HCT116 (cell line): ENCODE results near the gene SEC61A1. TPM values are rescaled to one million over a fixed set of nuclear protein-coding genes. Genes with fewer than 3 reads are reported as not detected.

Source experiments
- ATAC-seq: fragments of 200-7000 bp; cut with Tn5 transposase; 2 replicates; pipeline ENCODE4 v1.9.1; 2020; ENCODE audit warnings: mild to moderate bottlenecking, moderate library complexity
- BruUV-seq: library from RNA; stranded (reverse); fragments of 400-500 nt; replicated peaks from 2 replicates; lab custom pipeline; 2021; lab: Mats Ljungman, UMichigan
- CTCF ChIA-PET: fragments of 300-600 bp; sonication (Branson Sonifier 250); formaldehyde crosslinking; loops from one replicate; lab custom pipeline; 2021; ENCODE audit warnings: antibody characterized with exemption; lab: Charles Lee
- POLR2A ChIA-PET: fragments of 300-600, 350-600 bp; sonication (Branson Sonifier 250); formaldehyde crosslinking; loops from one replicate; lab custom pipeline; 2021; ENCODE audit warnings: antibody characterized with exemption; lab: Charles Lee
- RAD21 ChIA-PET, 2 experiments: fragments of 300-600 bp; sonication (Branson Sonifier 250); formaldehyde crosslinking; loops; one replicate each; lab custom pipeline; 2023; ENCODE audit warnings: low total read pairs in 2 of 2; ENCODE audit not compliant: uncharacterized antibody in 2 of 2, unreplicated experiment in 2 of 2, low non-redundant PET in 1 of 2; lab: Charles Lee
- DNase-seq: peaks from one replicate; pipeline ENCODE4 v3.0.0-alpha.2; 2010; ENCODE audit warnings: low read depth, low spot score
- H2AFZ ChIP-seq: fragments of 200-600 bp; shearing (Covaris generic), sonication (generic); 2 replicates; pipeline ENCODE4 v1.6.1; 2017; ENCODE audit warnings: low read depth, mixed run types, mixed read lengths, antibody characterized with exemption, low read length; ENCODE audit not compliant: poor library complexity, severe bottlenecking
- H3K27ac ChIP-seq: 2 replicates; pipeline ENCODE4 v1.5.1; 2012; ENCODE audit warnings: low read depth, low read length
- H3K27me3 ChIP-seq: fragments of 200-600 bp; sonication (generic); 2 replicates; pipeline ENCODE4 v1.6.1; 2016; ENCODE audit warnings: mixed run types, low read length, mixed read lengths; ENCODE audit not compliant: insufficient read depth
- H3K36me3 ChIP-seq, 2 experiments: fragments of 200-500 bp in 1 of 2; fragments of 200-600 bp in 1 of 2; sonication (Bioruptor generic) in 1 of 2; sonication (generic) in 1 of 2; 2 replicates each; pipeline versions ENCODE4 v1.5.1 to v1.6.1; 2014 to 2016; ENCODE audit warnings: low read length in 2 of 2, inconsistent platforms in 1 of 2, mixed read lengths in 1 of 2, mixed run types in 1 of 2; ENCODE audit not compliant: insufficient read depth in 2 of 2, control insufficient read depth in 1 of 2
- H3K4me1 ChIP-seq, 2 experiments: fragments of 200-600 bp in 1 of 2; sonication (generic) in 1 of 2; 2 replicates each; pipeline versions ENCODE4 v1.5.1 to v1.6.1; 2012 to 2017; ENCODE audit warnings: low read length in 2 of 2, inconsistent platforms in 1 of 2, mild to moderate bottlenecking in 1 of 2, mixed read lengths in 1 of 2, mixed run types in 1 of 2, moderate library complexity in 1 of 2; ENCODE audit not compliant: insufficient read depth in 2 of 2, control insufficient read depth in 1 of 2
- H3K4me2 ChIP-seq: fragments of 200-600 bp; sonication (generic); 2 replicates; pipeline ENCODE4 v1.6.1; 2017; ENCODE audit warnings: mixed run types, low read length, mixed read lengths
- H3K4me3 ChIP-seq, 2 experiments: fragments of 200-600 bp in 1 of 2; sonication (generic) in 1 of 2; replicated peaks in 1 of 2; 2 replicates each; pipeline ENCODE4 v1.5.1; 2011 to 2016; ENCODE audit warnings: low read length in 2 of 2, control low read depth in 1 of 2, low read depth in 1 of 2, mild to moderate bottlenecking in 1 of 2, mixed read lengths in 1 of 2, mixed run types in 1 of 2
- H3K79me2 ChIP-seq: fragments of 200-600 bp; sonication (generic); 2 replicates; pipeline ENCODE4 v1.6.1; 2017; ENCODE audit warnings: mild to moderate bottlenecking, mixed run types, low read length, moderate library complexity, mixed read lengths; ENCODE audit not compliant: insufficient read depth
- H3K9ac ChIP-seq: fragments of 200-600 bp; sonication (generic); 2 replicates; pipeline ENCODE4 v1.6.1; 2016; ENCODE audit warnings: low read length, mixed read lengths
- H3K9me2 ChIP-seq: fragments of 200-600 bp; sonication (generic), shearing (Covaris generic); 2 replicates; pipeline ENCODE4 v1.6.1; 2017; ENCODE audit warnings: mixed run types, mild to moderate bottlenecking, moderate library complexity; ENCODE audit not compliant: insufficient read depth
- H3K9me3 ChIP-seq, 2 experiments: fragments of 200-500 bp in 1 of 2; fragments of 200-600 bp in 1 of 2; sonication (Bioruptor generic) in 1 of 2; sonication (generic) in 1 of 2; 2 replicates each; pipeline ENCODE4 v1.6.1; 2014 to 2017; ENCODE audit warnings: low read length in 2 of 2, mixed read lengths in 2 of 2, inconsistent platforms in 1 of 2, low read depth in 1 of 2, mild to moderate bottlenecking in 1 of 2, mixed run types in 1 of 2, moderate library complexity in 1 of 2; ENCODE audit not compliant: control insufficient read depth in 1 of 2, insufficient read depth in 1 of 2
- H4K20me1 ChIP-seq: fragments of 200-600 bp; sonication (generic), shearing (Covaris generic); 2 replicates; pipeline ENCODE4 v1.6.1; 2017; ENCODE audit warnings: mixed run types, mild to moderate bottlenecking, moderate library complexity; ENCODE audit not compliant: insufficient read depth
- CBX3 ChIP-seq: IDR thresholded peaks from 2 replicates; pipeline ENCODE4 v1.6.1; 2012; ENCODE audit warnings: low read depth
- CTCF ChIP-seq, 3 experiments: fragments of 200-600 bp in 1 of 3; sonication (generic) in 1 of 3; IDR thresholded peaks in 2 of 3; conservative IDR thresholded peaks in 1 of 3; 2 replicates each; pipeline ENCODE4 v1.5.1; 2012 to 2017; ENCODE audit warnings: low read depth in 2 of 3, low read length in 2 of 3, antibody characterized with exemption in 1 of 3, borderline replicate concordance in 1 of 3, control low read depth in 1 of 3, mild to moderate bottlenecking in 1 of 3, mixed read lengths in 1 of 3, mixed run types in 1 of 3, moderate library complexity in 1 of 3; ENCODE audit not compliant: insufficient read depth in 1 of 3
- FOSL1 ChIP-seq: IDR thresholded peaks from 2 replicates; pipeline ENCODE4 v1.6.1; 2012; ENCODE audit warnings: low read depth
- SP1 ChIP-seq: IDR thresholded peaks from 2 replicates; pipeline ENCODE4 v1.6.1; 2012; ENCODE audit warnings: low read depth
- SRF ChIP-seq: IDR thresholded peaks from 2 replicates; pipeline ENCODE4 v1.6.1; 2012; ENCODE audit warnings: low read depth
- ZBTB33 ChIP-seq: IDR thresholded peaks from 2 replicates; pipeline ENCODE4 v1.6.1; 2011; ENCODE audit warnings: mild to moderate bottlenecking, low read length, moderate library complexity; ENCODE audit not compliant: insufficient replicate concordance; ENCODE audit errors: extremely low read depth
- intact Hi-C: fragments of 100-400 bp; cut with micrococcal nuclease; formaldehyde crosslinking; loops from 2 replicates; pipeline ENCODE4 v1.10.0; 2022
- total RNA-seq: library from RNA; stranded (reverse); gene quantifications from one replicate; pipeline ENCODE4 v1.2.1, GENCODE V29; 2021; ENCODE audit not compliant: unreplicated experiment

Gene SEC61A1
- total RNA-seq, 1 experiment from 2014 or later, result 176 TPM

DNA sequence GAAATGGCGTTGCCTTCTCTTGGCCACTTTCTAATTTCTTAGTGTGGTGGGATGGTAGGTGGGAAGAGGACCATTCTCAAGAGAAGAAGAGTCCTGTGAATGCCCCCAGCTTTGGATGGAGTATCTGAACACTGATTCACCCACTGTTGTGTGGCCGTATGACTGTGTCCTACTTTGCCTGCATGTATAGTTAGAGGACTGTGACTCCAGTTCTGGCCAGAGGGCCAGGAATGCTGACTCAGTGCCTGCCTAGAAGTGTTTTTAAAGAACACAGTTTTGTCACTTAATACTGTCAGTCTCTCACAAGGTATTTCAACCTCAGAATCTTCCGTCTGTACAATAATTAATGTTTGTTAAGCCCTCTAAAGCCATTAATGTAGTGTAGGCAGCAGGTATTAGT, 2.1 kb downstream of the SEC61A1 start (continued):
- no peak for TF ChIP-seq ZBTB33
- no peak for TF ChIP-seq SP1
- no peak for TF ChIP-seq CBX3

- H3K27me3 ChIP-seq, result no peaks in the 10 kb centered on the region
- H3K9me2 ChIP-seq, result no peaks in the 10 kb centered on the region
- no peak for ATAC-seq
- POLR2A ChIA-PET, result interaction anchor here (1.4 kb wide), 1 partner anchor 10 kb away, joined by 4 read pairs; no protein-coding TSS in a partner anchor
- H3K4me3 ChIP-seq, result no peak overlapping the region
- no peak overlapping the region for H3K27ac ChIP-seq
- no peaks in the 10 kb centered on the region for H3K9me3 ChIP-seq
- peaks cover 17% of the 10 kb centered on the region; the same call in 1 of the 2 replicates for H4K20me1 ChIP-seq
- intact Hi-C loops, result loop anchor here (10.0 kb wide), 1 partner anchor 461 kb away; the partner anchor contains the start of genes MCM2 and TPRA1
- H3K4me1 ChIP-seq, result peaks cover 6 to 17% of the 10 kb centered on the region in 2 experiments
- no peak for TF ChIP-seq SRF
- no peak for TF ChIP-seq CTCF (IDR thresholded peaks at IDR 0.05 in 2 of 3, conservative IDR thresholded peaks at IDR 0.05 in 1 of 3; ENCODE audit: borderline replicate concordance in 1 of 3, insufficient read depth in 1 of 3, low read depth in 2 of 3, low read length in 2 of 3)
- no peak for TF ChIP-seq FOSL1
- TF ChIP-seq, all 23 proteins: peak for 0
- Histone ChIP-seq H3K79me2 (peaks cover 76% of the 10 kb centered on the region), H3K9ac (no peak overlapping the region), H2AFZ (no peak overlapping the region), H3K36me3 (peaks cover 51 to 55% of the 10 kb centered on the region in 2 experiments), H3K4me2 (no peak overlapping the region)
- BruUV-seq, result no TSS peak
- CTCF ChIA-PET, result no interaction called here
- RAD21 ChIA-PET, result no interaction called here
- DNase-seq, result no peak
These were observed 4.0 kb downstream of the SEC61A1 start for GRCh38 chr3:128056258-128056657.
